Mucosa of descending colon (tissue), 3 donors: ENCODE results near the gene ATL2. TPM values are rescaled to one million over a fixed set of nuclear protein-coding genes. Genes with fewer than 3 reads are reported as not detected.
"Not testable (repeated sequence)": the region's sequence is repeated elsewhere in the genome, so short reads cannot be mapped to it uniquely, and the experiment has no call there.

ENCODE experiments used
- ATAC-seq: fragments of 200-7000 bp; cut with Tn5 transposase; one replicate; pipeline ENCODE4 v1.9.1; 2020; ENCODE audit warnings: mild to moderate bottlenecking, moderate library complexity
- DNase-seq, 3 donors: peaks; one replicate each; pipeline ENCODE4 v3.0.0-alpha.2; 2020
- H3K36me3 ChIP-seq: fragments of 200-600 bp; one replicate; pipeline ENCODE4 v1.8.0; 2021; ENCODE audit warnings: low read depth, mild to moderate bottlenecking
- H3K4me1 ChIP-seq: fragments of 200-600 bp; one replicate; pipeline ENCODE4 v1.8.0; 2021; ENCODE audit warnings: low read depth, mild to moderate bottlenecking
- H3K4me3 ChIP-seq: fragments of 200-600 bp; one replicate; pipeline ENCODE4 v1.8.0; 2021; ENCODE audit warnings: mild to moderate bottlenecking
- H3K9me3 ChIP-seq: fragments of 200-600 bp; one replicate; pipeline ENCODE4 v1.8.0; 2021; ENCODE audit warnings: mild to moderate bottlenecking
- intact Hi-C, 2 donors: fragments of 100-400 bp; cut with DNase I in 1 of 2; cut with micrococcal nuclease in 1 of 2; formaldehyde crosslinking; loops; one replicate each; pipeline versions ENCODE4 v1.11.0 to v1.11.1; 2022; cut with DNase I, micrococcal nuclease
- total RNA-seq, 3 donors: library from RNA; stranded (reverse); fragmentation: NEBNext Ultra II Directional in 2 of 3; extraction: Animal tissue kit (Norgen Biotek cat#: 25700) in 2 of 3; gene quantifications; one replicate each; pipeline versions ENCODE4 v1.2.1 to v1.2.4, GENCODE V29; 2021 to 2023
- TF ChIP-seq, protein P1 (sequence below): fragments of 200-600 bp; IDR thresholded peaks from one replicate; pipeline ENCODE4 v1.8.0; 2022; ENCODE audit warnings: antibody characterized with exemption, mild to moderate bottlenecking
- donor health status: DM: no; HTN: no; CAD: no; lungs with moderate emphysema.
- donor health status: DM: no; HTN: no; CAD: no.
- donor health status: DM: no; HTN: yes; CAD: no.

The ATL2 gene
- total RNA-seq, 3 donors from 2014 or later: 49.3 to 166 (median 53.5) TPM

- H3K4me3 ChIP-seq: no peak overlapping the region
- ATAC-seq: no peak
- H3K36me3 ChIP-seq: no peaks in the 10 kb centered on the region
- TF ChIP-seq, protein P1, sequence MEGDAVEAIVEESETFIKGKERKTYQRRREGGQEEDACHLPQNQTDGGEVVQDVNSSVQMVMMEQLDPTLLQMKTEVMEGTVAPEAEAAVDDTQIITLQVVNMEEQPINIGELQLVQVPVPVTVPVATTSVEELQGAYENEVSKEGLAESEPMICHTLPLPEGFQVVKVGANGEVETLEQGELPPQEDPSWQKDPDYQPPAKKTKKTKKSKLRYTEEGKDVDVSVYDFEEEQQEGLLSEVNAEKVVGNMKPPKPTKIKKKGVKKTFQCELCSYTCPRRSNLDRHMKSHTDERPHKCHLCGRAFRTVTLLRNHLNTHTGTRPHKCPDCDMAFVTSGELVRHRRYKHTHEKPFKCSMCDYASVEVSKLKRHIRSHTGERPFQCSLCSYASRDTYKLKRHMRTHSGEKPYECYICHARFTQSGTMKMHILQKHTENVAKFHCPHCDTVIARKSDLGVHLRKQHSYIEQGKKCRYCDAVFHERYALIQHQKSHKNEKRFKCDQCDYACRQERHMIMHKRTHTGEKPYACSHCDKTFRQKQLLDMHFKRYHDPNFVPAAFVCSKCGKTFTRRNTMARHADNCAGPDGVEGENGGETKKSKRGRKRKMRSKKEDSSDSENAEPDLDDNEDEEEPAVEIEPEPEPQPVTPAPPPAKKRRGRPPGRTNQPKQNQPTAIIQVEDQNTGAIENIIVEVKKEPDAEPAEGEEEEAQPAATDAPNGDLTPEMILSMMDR: no peak
- intact Hi-C loops: no loop called here
- DNase-seq: no peak
- H3K9me3 ChIP-seq: peaks cover 7% of the 10 kb centered on the region
- H3K4me1 ChIP-seq: no peaks in the 10 kb centered on the region
Measured at GRCh38 chr2:38417745-38418689, 40.9 kb upstream of the ATL2 start.

DNA sequence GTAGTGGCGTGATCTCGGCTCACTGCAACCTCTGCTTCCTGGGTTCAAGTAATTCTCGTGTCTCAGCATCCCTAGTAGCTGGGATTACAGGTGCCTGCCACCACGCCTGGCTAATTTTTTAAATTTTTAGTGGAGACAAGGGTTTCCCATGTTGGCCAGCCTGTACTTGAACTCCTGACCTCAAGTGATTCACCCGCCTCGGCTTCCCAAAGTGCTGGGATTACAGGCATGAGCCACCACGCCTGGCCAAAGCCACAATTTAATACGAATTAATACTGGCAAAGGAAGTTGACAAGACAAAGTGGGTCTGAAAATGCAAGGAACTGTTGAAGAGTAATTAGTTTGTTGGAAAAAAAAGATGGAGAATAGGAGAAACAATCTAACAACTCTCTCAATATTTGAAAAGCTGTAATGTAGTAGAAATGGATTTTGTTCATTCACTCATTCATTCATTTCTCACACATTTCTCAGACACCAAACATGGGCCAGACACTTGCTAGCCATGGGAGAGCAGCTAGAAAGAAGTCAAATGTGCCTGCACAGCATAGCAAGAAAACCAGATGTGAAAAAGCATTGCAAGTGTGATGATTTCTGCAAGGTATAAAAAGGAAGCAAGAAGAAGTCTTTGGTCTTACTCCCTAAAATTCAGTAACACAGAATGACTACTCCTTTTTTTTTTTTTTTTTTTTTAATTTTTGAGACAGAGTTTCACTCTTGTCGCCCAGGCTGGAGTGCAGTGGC is 39.4 kb upstream of the ATL2 start:
- intact Hi-C loops: no loop called here
- TF ChIP-seq, protein P1: no peak
- Histone ChIP-seq H3K36me3 (no peaks in the 10 kb centered on the region), H3K4me3 (no peak overlapping the region), H3K9me3 (peaks cover 21% of the 10 kb centered on the region), H3K4me1 (no peaks in the 10 kb centered on the region)
- ATAC-seq: no peak
- no peak for DNase-seq

- no peak for DNase-seq
- Histone ChIP-seq H3K4me3 (no peak overlapping the region), H3K36me3 (no peaks in the 10 kb centered on the region), H3K4me1 (no peaks in the 10 kb centered on the region), H3K9me3 (peaks cover 21% of the 10 kb centered on the region)
- ATAC-seq: no peak
- TF ChIP-seq, protein P1: no peak
- intact Hi-C loops: no loop called here
Measured at GRCh38 chr2:38415728-38416291, 38.7 kb upstream of the ATL2 start.

DNA sequence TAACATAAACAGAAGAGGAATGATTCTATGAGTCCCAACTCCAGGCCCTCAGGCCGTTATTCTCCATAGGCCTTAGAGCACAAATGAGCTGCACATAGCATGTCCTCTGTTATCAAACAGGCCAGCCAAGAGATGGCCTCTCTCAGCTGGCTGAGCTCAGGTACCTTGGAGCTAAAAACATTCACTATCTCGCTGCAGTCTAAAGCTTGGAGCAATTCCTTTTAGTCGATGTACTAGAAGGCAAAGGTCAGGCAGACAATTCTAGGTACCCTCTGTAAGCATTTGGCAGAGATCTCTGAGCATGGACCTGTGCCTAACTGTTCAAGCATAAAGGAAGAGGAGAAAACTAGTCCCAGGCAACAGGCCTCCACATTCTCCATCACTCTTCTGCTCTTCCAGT is 38.0 kb upstream of the ATL2 start:
- no peak overlapping the region for H3K4me3 ChIP-seq
- ATAC-seq: no peak
- H3K9me3 ChIP-seq: peaks cover 21% of the 10 kb centered on the region
- intact Hi-C loops: no loop called here
- H3K4me1 ChIP-seq: no peaks in the 10 kb centered on the region
- DNase-seq: no peak
- TF ChIP-seq, protein P1: no peak
- no peaks in the 10 kb centered on the region for H3K36me3 ChIP-seq

DNA sequence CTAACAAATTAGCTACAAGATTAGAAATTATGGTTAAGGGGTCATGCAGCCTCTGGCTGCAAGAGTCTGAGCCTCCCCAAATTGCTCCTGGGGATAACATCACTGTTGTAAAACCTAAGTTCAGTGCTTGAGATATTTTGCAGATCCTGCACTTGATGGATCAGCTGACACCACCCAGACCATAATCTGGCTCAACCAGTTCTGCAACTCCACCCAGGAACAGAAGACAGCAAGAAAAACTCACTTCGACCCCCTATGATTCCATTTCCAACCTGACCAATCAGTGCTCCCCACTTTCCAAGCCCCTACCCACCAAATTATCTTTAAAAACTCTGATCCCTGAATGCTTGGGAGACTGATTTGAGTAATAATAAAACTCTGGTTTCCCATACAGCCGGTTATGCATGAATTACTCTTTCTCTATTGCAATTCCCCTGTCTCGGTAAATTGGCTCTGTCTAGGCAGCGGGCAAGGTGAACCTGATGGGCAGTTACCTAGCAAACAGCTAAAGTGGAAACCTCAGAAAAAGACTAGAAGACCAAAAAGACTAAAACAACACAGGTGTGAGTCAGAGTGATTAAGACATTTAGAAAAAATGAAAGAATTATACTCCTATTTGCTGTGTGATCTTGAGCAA is 35.3 kb upstream of the ATL2 start:
- intact Hi-C loops, H3K4me1 ChIP-seq, H3K4me3 ChIP-seq, ATAC-seq, H3K36me3 ChIP-seq, DNase-seq: not testable (repeated sequence)
- peaks cover 21% of the 10 kb centered on the region for H3K9me3 ChIP-seq
